Measurements from ENCODE around the gene OPHN1. TPM values are rescaled to one million over a fixed set of nuclear protein-coding genes. Genes with fewer than 3 reads are reported as not detected.

The OPHN1 gene
- total RNA-seq, 1 donor, result 9.4 TPM

- no peak for DNase-seq (ENCODE audit: low read depth)
- TF ChIP-seq, protein P1, sequence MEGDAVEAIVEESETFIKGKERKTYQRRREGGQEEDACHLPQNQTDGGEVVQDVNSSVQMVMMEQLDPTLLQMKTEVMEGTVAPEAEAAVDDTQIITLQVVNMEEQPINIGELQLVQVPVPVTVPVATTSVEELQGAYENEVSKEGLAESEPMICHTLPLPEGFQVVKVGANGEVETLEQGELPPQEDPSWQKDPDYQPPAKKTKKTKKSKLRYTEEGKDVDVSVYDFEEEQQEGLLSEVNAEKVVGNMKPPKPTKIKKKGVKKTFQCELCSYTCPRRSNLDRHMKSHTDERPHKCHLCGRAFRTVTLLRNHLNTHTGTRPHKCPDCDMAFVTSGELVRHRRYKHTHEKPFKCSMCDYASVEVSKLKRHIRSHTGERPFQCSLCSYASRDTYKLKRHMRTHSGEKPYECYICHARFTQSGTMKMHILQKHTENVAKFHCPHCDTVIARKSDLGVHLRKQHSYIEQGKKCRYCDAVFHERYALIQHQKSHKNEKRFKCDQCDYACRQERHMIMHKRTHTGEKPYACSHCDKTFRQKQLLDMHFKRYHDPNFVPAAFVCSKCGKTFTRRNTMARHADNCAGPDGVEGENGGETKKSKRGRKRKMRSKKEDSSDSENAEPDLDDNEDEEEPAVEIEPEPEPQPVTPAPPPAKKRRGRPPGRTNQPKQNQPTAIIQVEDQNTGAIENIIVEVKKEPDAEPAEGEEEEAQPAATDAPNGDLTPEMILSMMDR (IDR thresholded peaks at IDR 0.05; ENCODE audit: insufficient read depth, low read length), result no peak
- H3K4me3 ChIP-seq (ENCODE audit: low read depth, low read length), result no peak overlapping the region
Measured at GRCh38 chrX:68249903-68250302, 183.4 kb downstream of the OPHN1 start.

- TF ChIP-seq, protein P1 (IDR thresholded peaks at IDR 0.05; ENCODE audit: insufficient read depth, low read length), result no peak
- no peak overlapping the region for H3K4me3 ChIP-seq (ENCODE audit: low read depth, low read length)
- DNase-seq (ENCODE audit: low read depth), result peak; percentile 54
Measured at GRCh38 chrX:68249401-68249831, 183.9 kb downstream of the OPHN1 start.

DNA sequence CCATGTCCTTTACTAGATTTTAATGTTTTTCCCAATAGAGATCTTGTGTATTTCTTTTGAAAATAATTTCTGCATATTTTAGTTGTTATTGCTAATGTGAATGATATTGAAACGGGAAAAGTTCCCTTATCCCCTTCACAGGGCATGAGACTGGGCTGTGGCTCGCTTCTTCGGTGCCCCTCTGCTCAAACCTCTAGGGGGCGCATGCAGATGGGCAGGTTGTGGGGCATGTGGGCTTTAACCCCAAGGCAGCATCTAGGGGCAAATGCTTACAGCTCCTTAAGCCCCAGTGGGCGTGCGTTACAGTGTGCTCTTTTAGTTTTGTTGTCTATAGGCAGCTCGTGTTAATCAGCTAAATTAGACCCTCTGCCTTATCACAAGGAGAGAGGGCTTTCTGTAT, 194.7 kb downstream of the OPHN1 start:
- TF ChIP-seq, protein P1 (IDR thresholded peaks at IDR 0.05; ENCODE audit: insufficient read depth, low read length), result peak; percentile 47
- no peak for DNase-seq (ENCODE audit: low read depth)
- no peak overlapping the region for H3K4me3 ChIP-seq (ENCODE audit: low read depth, low read length)

- no peak overlapping the region for H3K4me3 ChIP-seq (ENCODE audit: low read depth, low read length)
- TF ChIP-seq, protein P1 (IDR thresholded peaks at IDR 0.05; ENCODE audit: insufficient read depth, low read length), result no peak
- DNase-seq (ENCODE audit: low read depth), result no peak
Measured at GRCh38 chrX:68234171-68234910, 199.0 kb downstream of the OPHN1 start.

GRCh38 chrX:68232206-68232605, 201.1 kb downstream of the OPHN1 start:
- TF ChIP-seq, protein P1 (IDR thresholded peaks at IDR 0.05; ENCODE audit: insufficient read depth, low read length), result no peak
- no peak overlapping the region for H3K4me3 ChIP-seq (ENCODE audit: low read depth, low read length)
- DNase-seq (ENCODE audit: low read depth), result no peak

GRCh38 chrX:68209008-68209407, 224.3 kb downstream of the OPHN1 start:
- TF ChIP-seq, protein P1 (IDR thresholded peaks at IDR 0.05; ENCODE audit: insufficient read depth, low read length), result no peak
- no peak overlapping the region for H3K4me3 ChIP-seq (ENCODE audit: low read depth, low read length)

More at GRCh38 chrX:68209008-68209407, 224.3 kb downstream of the OPHN1 start:
- no peak for DNase-seq (ENCODE audit: low read depth)
